Omental fat pad (tissue), 4 donors: ENCODE measurements around the gene CCR8. TPM values are rescaled to one million over a fixed set of nuclear protein-coding genes. Genes with fewer than 3 reads are reported as not detected.

Source experiments
- ATAC-seq: fragments of 150-250 bp; one replicate; pipeline ENCODE4 v1.9.1; 2016; ENCODE audit warnings: mild to moderate bottlenecking, moderate library complexity; ENCODE audit not compliant: low FRiP score
- DNase-seq: peaks from one replicate; pipeline ENCODE4 v3.0.0-alpha.2; 2019; ENCODE audit warnings: low spot score
- CTCF ChIP-seq, 3 donors: fragments of 450-650 bp; IDR thresholded peaks; one replicate each; pipeline ENCODE4 v1.5.1; 2016 to 2017; ENCODE audit warnings: antibody characterized with exemption in 3 of 3, mild to moderate bottlenecking in 3 of 3, moderate library complexity in 2 of 3
- total RNA-seq, 4 donors: library from RNA; depleted of rRNA; stranded (reverse); fragments of >200 nt; gene quantifications; one replicate each; pipeline ENCODE4 v1.1.0, GENCODE V29; 2016

Gene CCR8
- total RNA-seq, 4 donors from 2014 or later, result not detected

DNA sequence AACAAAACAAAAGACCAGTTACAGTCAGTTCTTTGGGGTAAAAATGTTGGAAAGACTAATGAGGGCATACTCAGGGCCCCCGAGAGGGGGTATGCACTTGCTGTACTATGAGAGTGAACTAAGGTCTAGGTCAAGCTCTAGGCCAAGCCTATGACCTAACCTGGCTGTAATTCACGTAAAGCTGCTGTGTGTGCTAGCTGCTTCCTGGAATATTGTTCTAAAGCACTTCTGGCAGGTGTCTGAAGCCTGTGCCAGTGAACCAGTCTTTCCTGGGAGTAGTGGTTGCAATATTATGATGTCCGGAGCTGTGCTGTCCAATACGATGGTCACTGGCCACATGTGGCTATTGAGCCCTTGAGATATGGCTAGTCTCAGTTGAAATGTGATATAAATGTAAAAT is 36.5 kb upstream of the CCR8 start:
- DNase-seq (no peak), ATAC-seq (no peak)
- no peak for TF ChIP-seq CTCF (IDR thresholded peaks at IDR 0.05)

DNA sequence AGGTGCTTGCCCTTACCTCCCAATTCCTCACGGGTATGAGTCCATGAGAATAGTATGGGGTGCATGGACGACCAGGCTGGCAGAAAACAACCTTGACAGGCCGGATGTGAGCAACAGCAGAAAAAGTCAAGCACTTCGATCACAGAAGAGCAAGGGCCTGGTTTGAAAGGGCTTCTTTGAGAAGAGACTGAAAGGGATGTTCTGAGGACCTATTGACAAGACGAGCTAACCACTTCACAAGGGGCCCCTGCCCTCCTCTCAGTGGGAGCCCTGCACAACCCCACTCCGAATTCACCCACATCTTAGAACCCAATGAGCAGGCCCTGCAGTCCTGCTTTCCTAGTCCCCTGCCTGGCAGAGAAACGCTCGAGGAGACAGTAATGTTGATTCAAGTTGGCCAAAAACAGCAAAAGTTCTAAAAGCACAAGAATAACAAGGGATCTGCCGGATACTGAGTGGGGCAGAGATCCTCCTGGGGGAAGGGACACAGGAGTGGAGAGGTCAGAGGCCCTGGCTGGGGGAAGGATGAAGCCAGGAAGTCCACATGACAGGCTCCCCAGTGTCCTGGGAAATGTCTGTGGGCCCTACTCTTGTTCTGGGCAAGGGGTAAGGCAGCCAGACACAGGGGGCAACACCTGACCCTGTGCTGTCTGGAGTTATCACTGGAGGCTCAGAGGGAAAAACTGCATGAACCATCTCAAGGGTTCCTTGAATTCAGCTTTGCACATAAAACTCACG is 34.9 kb upstream of the CCR8 start:
- DNase-seq (no peak), ATAC-seq (no peak)
- TF ChIP-seq CTCF (IDR thresholded peaks at IDR 0.05), result no peak

GRCh38 chr3:39295184-39295775 is 34.2 kb upstream of the CCR8 start:
- TF ChIP-seq CTCF (IDR thresholded peaks at IDR 0.05), result no peak
- ATAC-seq, result no peak
- no peak for DNase-seq

DNA sequence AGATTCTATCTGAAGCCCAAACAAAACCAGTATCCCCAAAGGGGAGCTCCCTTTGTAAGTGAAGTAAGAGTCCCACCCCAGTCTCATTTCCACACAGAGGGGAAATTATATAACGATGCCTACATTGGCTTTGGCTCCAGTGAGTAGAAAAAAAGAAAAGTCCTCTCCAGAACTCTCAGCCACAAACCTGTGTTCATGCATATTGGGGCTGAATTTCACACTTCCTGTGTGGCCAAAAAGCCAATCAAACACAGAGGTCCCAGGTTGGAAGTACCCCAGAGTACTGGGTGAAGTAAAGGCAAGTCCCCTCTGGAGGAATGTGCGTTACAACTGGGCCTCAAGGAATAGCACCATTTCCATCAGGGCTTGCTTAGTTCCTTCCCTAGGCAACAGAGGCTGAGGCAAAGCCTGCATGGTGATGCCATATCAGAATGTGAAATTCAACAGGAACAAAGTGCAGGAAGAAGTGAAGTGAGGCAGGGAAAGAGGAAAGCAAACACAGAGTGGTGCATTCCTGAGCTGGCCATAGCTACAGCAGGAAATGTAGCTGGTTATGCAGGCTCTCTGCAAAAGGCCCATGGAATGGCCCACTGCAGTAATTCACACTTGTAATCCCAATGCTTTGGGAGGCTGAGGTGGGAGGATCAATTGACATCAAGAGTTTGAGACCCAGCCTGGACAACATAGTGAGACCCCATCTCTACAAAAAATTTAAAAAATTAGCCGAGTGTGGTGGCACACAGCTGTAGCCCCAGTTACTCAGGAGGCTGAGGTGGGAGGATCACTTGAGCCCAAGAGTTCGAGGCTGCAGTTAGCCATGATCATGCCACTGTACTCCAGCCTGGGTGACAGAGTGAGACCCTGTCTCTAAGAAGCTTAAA is 33.1 kb upstream of the CCR8 start:
- DNase-seq, result no peak
- no peak for TF ChIP-seq CTCF (IDR thresholded peaks at IDR 0.05)

DNA sequence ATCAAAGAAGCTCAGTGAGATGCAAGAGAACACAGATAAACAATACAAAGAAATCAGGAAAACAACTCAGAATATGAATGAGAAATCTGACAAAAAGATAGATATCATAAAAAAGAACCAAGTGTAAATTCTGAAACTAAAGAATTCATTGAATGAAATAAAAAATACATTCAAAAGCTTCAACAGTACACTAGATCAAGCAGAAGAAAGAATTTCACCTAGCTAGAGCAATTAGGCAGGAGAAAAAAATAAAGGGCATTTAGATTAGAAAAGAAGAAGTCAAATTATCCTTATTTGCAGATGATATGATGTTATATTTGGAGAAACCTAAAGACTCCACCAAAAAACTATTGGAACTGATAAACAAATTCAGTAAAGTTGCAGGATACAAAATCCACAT is 30.2 kb upstream of the CCR8 start:
- DNase-seq (no peak), ATAC-seq (no peak)
- no peak for TF ChIP-seq CTCF (IDR thresholded peaks at IDR 0.05)

More for the DNA sequence above, 33.1 kb upstream of the CCR8 start:
- ATAC-seq, result no peak

DNA sequence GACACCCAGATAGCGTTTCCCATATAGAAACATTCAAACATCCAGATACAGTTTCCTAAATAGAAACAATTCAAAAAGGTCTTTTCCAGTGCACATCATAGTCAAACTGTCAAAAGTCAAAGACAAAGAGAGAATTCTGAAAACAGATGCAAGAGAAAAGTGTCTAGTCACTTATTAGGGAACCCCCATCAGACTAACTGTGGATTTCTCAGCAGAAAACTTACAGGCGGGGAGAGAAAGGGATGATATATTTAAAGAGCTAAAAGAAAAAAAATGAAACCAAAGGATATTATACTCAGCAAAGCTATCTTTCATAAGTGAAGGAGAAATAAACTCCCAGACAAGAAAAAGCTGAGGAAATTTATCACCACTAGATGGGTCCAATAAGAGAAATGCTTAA is 27.3 kb upstream of the CCR8 start:
- ATAC-seq, result no peak
- no peak for TF ChIP-seq CTCF (IDR thresholded peaks at IDR 0.05)
- no peak for DNase-seq
